PC-9 (cell line): ENCODE measurements around the gene RNF220. TPM values are rescaled to one million over a fixed set of nuclear protein-coding genes. Genes with fewer than 3 reads are reported as not detected.

Experiments
- BruUV-seq: library from RNA; stranded (reverse); fragments of 400-500 nt; replicated peaks from 2 replicates; lab custom pipeline; 2021; lab: Mats Ljungman, UMichigan
- CTCF ChIA-PET: fragments of 300-600 bp; sonication (Branson Sonifier 250); formaldehyde crosslinking; loops from one replicate; lab custom pipeline; 2022; ENCODE audit warnings: antibody characterized with exemption; lab: Charles Lee
- POLR2A ChIA-PET: fragments of 300-600 bp; sonication (Branson Sonifier 250); formaldehyde crosslinking; loops from one replicate; lab custom pipeline; 2022; ENCODE audit warnings: antibody characterized with exemption; ENCODE audit not compliant: unreplicated experiment; lab: Charles Lee
- DNase-seq, 2 experiments: peaks; one replicate each; pipeline versions ENCODE4 v3.0.0 to v3.0.0-alpha.2; 2015 to 2022; ENCODE audit warnings: mixed read lengths in 1 of 2
- H2AFZ ChIP-seq: fragments of 200-600 bp; sonication (generic); 2 replicates; pipeline ENCODE4 v1.8.1; 2017; ENCODE audit warnings: antibody characterized with exemption
- H3F3A ChIP-seq: fragments of 200-600 bp; sonication (generic); 2 replicates; pipeline ENCODE4 v1.8.1; 2017; ENCODE audit warnings: antibody characterized with exemption, mild to moderate bottlenecking, low read depth; ENCODE audit not compliant: insufficient read depth
- H3K27ac ChIP-seq: fragments of 200-600 bp; sonication (generic); 2 replicates; pipeline ENCODE4 v1.6.1; 2016; ENCODE audit warnings: mixed run types
- H3K27me3 ChIP-seq: fragments of 200-600 bp; sonication (generic); 2 replicates; pipeline ENCODE4 v1.6.1; 2016; ENCODE audit warnings: low read depth, mixed run types; ENCODE audit not compliant: insufficient read depth
- H3K36me3 ChIP-seq: fragments of 200-600 bp; sonication (generic); 2 replicates; pipeline ENCODE4 v1.6.1; 2016; ENCODE audit warnings: low read depth, mixed run types
- H3K4me1 ChIP-seq: fragments of 200-600 bp; sonication (generic); replicated peaks from 2 replicates; pipeline ENCODE4 v1.6.1; 2016; ENCODE audit warnings: mixed run types; ENCODE audit not compliant: insufficient read depth
- H3K4me2 ChIP-seq: fragments of 200-600 bp; sonication (generic); 2 replicates; pipeline ENCODE4 v1.6.1; 2017; ENCODE audit warnings: mixed run types
- H3K4me3 ChIP-seq: fragments of 200-600 bp; sonication (generic); 2 replicates; pipeline ENCODE4 v1.6.1; 2016; ENCODE audit warnings: mixed run types
- H3K79me2 ChIP-seq: fragments of 200-600 bp; sonication (generic); 2 replicates; pipeline ENCODE4 v1.6.1; 2017; ENCODE audit warnings: low read depth, mixed run types
- H3K9me2 ChIP-seq: fragments of 200-600 bp; sonication (generic); 2 replicates; pipeline ENCODE4 v1.8.1; 2017; ENCODE audit warnings: mild to moderate bottlenecking; ENCODE audit not compliant: insufficient read depth
- H3K9me3 ChIP-seq: fragments of 200-600 bp; sonication (generic); 2 replicates; pipeline ENCODE4 v1.8.1; 2016; ENCODE audit warnings: low read depth; ENCODE audit not compliant: insufficient read depth
- H4K20me1 ChIP-seq: fragments of 200-600 bp; sonication (generic); 2 replicates; pipeline ENCODE4 v1.8.1; 2017; ENCODE audit not compliant: insufficient read depth
- EZH2 ChIP-seq: fragments of 200-600 bp; sonication (generic); IDR thresholded peaks from 2 replicates; pipeline ENCODE4 v1.8.0; 2017; ENCODE audit warnings: antibody characterized with exemption, low read depth
- intact Hi-C: fragments of 100-400 bp; cut with micrococcal nuclease; formaldehyde crosslinking; loops from one replicate; pipeline ENCODE4 v1.10.0; 2022; ENCODE audit not compliant: unreplicated experiment
- total RNA-seq: library from RNA; stranded (reverse); gene quantifications from 2 replicates; pipeline ENCODE4 v1.2.3, GENCODE V29; 2021
- TF ChIP-seq, protein P1 (sequence below): fragments of 200-600 bp; sonication (generic); conservative IDR thresholded peaks from 2 replicates; pipeline ENCODE4 v1.6.1; 2017; ENCODE audit warnings: mixed run types, antibody characterized with exemption, mild to moderate bottlenecking, moderate library complexity

Gene RNF220
- total RNA-seq, 1 experiment from 2014 or later = 82.9 TPM

DNA sequence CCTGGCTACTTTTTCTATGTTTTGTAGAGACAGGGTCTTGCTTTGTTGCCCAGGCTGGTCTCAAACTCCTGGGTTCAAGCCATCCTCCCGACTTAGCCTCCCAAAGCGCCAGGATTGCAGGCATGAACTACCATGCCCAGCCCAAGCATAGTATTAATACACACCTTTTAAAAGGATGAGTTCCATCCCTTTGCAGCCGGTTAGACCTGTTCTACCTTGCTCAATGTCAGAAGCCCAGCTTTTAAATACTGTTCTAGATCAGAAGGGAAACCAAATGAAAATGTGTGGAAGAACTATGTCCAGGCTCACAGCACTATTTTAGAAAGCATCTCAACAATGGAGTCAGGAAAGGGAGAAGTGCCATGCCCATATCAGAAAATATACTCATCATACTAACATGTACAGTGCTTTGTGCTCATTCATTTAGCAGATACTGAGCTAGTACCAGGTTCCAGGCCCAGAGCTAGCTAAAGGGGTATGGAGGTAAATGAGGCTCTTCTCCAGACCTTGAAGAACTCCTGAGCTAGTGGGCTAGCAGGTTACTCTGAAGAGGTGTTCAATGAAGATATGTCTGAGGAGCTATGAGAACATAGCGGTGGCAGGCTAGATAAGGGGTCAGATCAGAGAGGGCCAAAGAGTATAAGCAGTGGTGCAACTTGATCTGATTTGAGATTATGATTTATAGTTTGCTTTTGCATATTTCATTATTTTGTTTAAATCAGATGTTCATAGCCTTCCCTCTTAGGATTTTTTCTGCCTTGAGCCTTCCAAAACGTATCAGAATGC lies 78.2 kb downstream of the RNF220 start:
- Histone ChIP-seq H3F3A (peaks cover 4% of the 10 kb centered on the region; the same call in 1 of the 2 replicates), H4K20me1 (no peaks in the 10 kb centered on the region), H3K27me3 (no peaks in the 10 kb centered on the region), H3K79me2 (no peaks in the 10 kb centered on the region), H3K4me3 (no peak overlapping the region), H3K36me3 (no peaks in the 10 kb centered on the region), H3K9me3 (no peaks in the 10 kb centered on the region), H2AFZ (no peak overlapping the region), H3K4me1 (peaks cover 22% of the 10 kb centered on the region), H3K27ac (no peak overlapping the region), H3K4me2 (peak overlapping the region; percentile 40; the same call in 1 of the 2 replicates), H3K9me2 (no peaks in the 10 kb centered on the region)
- intact Hi-C loops = loop anchor here (10.0 kb wide), 1 partner anchor 72 kb away; no protein-coding TSS in a partner anchor
- no TSS peak for BruUV-seq
- ChIA-PET POLR2A (no interaction called here), CTCF (no interaction called here)
- TF ChIP-seq, protein P1, sequence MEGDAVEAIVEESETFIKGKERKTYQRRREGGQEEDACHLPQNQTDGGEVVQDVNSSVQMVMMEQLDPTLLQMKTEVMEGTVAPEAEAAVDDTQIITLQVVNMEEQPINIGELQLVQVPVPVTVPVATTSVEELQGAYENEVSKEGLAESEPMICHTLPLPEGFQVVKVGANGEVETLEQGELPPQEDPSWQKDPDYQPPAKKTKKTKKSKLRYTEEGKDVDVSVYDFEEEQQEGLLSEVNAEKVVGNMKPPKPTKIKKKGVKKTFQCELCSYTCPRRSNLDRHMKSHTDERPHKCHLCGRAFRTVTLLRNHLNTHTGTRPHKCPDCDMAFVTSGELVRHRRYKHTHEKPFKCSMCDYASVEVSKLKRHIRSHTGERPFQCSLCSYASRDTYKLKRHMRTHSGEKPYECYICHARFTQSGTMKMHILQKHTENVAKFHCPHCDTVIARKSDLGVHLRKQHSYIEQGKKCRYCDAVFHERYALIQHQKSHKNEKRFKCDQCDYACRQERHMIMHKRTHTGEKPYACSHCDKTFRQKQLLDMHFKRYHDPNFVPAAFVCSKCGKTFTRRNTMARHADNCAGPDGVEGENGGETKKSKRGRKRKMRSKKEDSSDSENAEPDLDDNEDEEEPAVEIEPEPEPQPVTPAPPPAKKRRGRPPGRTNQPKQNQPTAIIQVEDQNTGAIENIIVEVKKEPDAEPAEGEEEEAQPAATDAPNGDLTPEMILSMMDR = no peak
- DNase-seq = peak in 1 of 2 experiments; percentile 32

- Histone ChIP-seq H4K20me1 (no peaks in the 10 kb centered on the region), H3F3A (peaks cover 4% of the 10 kb centered on the region; the same call in 1 of the 2 replicates), H3K27me3 (no peaks in the 10 kb centered on the region), H3K27ac (no peak overlapping the region), H3K4me2 (no peak overlapping the region), H3K9me3 (no peaks in the 10 kb centered on the region), H3K36me3 (no peaks in the 10 kb centered on the region), H3K4me1 (peaks cover 22% of the 10 kb centered on the region), H3K4me3 (no peak overlapping the region), H3K79me2 (no peaks in the 10 kb centered on the region), H3K9me2 (no peaks in the 10 kb centered on the region), H2AFZ (no peak overlapping the region)
- ChIA-PET POLR2A (no interaction called here), CTCF (no interaction called here)
- intact Hi-C loops = loop anchor here (10.0 kb wide), 1 partner anchor 71 kb away; no protein-coding TSS in a partner anchor
- BruUV-seq = no TSS peak
- no peak for DNase-seq
- TF ChIP-seq EZH2 = no peak
- TF ChIP-seq, protein P1 = no peak
Measured at GRCh38 chr1:44484155-44484688, 79.2 kb downstream of the RNF220 start.

DNA sequence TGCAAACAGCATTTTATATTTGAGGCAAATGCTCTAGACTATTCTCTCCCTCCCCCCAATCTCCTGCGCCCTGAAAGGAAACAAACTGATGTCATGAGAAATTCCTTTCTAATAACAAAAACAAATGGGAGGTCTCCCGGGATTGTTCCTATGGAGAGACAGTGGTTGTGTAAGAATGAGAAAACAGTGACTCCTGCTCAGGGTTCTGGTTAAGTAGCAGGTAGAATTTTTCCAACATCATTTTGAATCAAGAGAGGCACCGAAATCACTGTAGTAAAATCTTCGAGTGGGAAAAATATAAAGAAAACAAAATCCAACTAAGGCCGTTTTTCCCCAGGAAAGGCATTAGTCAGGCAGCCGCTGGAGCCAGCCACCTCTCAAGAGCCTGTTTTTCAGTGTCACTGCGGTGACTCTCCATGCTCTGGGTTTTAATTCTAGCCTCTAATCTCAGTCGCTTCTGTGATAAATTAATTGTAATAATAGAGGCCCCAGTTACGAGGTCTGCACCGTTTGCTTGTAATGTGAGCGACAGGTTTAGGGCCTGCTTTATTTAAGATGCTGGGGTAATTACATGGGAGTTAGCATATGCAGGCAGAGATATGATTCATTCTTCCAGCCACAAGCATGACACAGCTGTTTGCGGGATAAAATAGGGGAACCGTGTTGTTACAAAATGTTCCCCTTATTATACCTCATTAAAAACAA lies 80.3 kb downstream of the RNF220 start:
- Histone ChIP-seq H3K4me3 (no peak overlapping the region), H3K4me1 (peaks cover 22% of the 10 kb centered on the region), H3K4me2 (peak overlapping the region; percentile 44), H3K36me3 (no peaks in the 10 kb centered on the region), H3K9me2 (no peaks in the 10 kb centered on the region), H3K27ac (peak overlapping the region; percentile 54), H3K27me3 (no peaks in the 10 kb centered on the region), H4K20me1 (no peaks in the 10 kb centered on the region), H3K79me2 (no peaks in the 10 kb centered on the region), H2AFZ (no peak overlapping the region), H3K9me3 (no peaks in the 10 kb centered on the region), H3F3A (peaks cover 4% of the 10 kb centered on the region; the same call in 1 of the 2 replicates)
- POLR2A ChIA-PET = interaction anchor here (0.7 kb wide), 1 partner anchor 115 kb away, joined by 4 read pairs; no protein-coding TSS in a partner anchor
- intact Hi-C loops = loop anchor here (10.0 kb wide), 1 partner anchor 69 kb away; no protein-coding TSS in a partner anchor
- DNase-seq = peak in 1 of 2 experiments; percentile 30
- BruUV-seq = TSS peak; percentile 41
- TF ChIP-seq, protein P1 = no peak
- TF ChIP-seq EZH2 = no peak
- CTCF ChIA-PET = interaction anchor here (0.5 kb wide), 1 partner anchor 26 kb away, joined by 5 read pairs; no protein-coding TSS in a partner anchor
